ENCODE measurements around the gene COL5A1. TPM values are rescaled to one million over a fixed set of nuclear protein-coding genes. Genes with fewer than 3 reads are reported as not detected.

The COL5A1 gene
- total RNA-seq, 4 donors from 2014 or later = 4.9 to 97.4 (median 11.9) TPM

GRCh38 chr9:134818591-134818990 lies 177.0 kb downstream of the COL5A1 start:
- Histone ChIP-seq H3K9me3 (no peaks in the 10 kb centered on the region), H3K27me3 (no peaks in the 10 kb centered on the region), H3K36me3 (peaks cover 0 to 23% (median 0%) of the 10 kb centered on the region in 3 donors), H3K27ac (no peak overlapping the region), H3K4me1 (no peaks in the 10 kb centered on the region), H3K4me3 (no peak overlapping the region)
- no peak for DNase-seq
- TF ChIP-seq POLR2A (IDR thresholded peaks at IDR 0.05) (no peak), CTCF (IDR thresholded peaks at IDR 0.05) (no peak)

GRCh38 chr9:134820901-134821300 lies 179.3 kb downstream of the COL5A1 start:
- Histone ChIP-seq H3K27ac (no peak overlapping the region), H3K27me3 (no peaks in the 10 kb centered on the region), H3K9me3 (no peaks in the 10 kb centered on the region), H3K4me3 (no peak overlapping the region), H3K4me1 (no peaks in the 10 kb centered on the region), H3K36me3 (peaks cover 0 to 22% (median 0%) of the 10 kb centered on the region in 3 donors)
- no peak for DNase-seq
- no peak for TF ChIP-seq CTCF (IDR thresholded peaks at IDR 0.05)
- TF ChIP-seq POLR2A (IDR thresholded peaks at IDR 0.05) = no peak

- DNase-seq = no peak
- Histone ChIP-seq H3K4me1 (no peaks in the 10 kb centered on the region), H3K4me3 (no peak overlapping the region), H3K27ac (no peak overlapping the region), H3K36me3 (peaks cover 0 to 14% (median 0%) of the 10 kb centered on the region in 3 donors), H3K9me3 (no peaks in the 10 kb centered on the region), H3K27me3 (no peaks in the 10 kb centered on the region)
- TF ChIP-seq POLR2A (IDR thresholded peaks at IDR 0.05) (no peak), CTCF (IDR thresholded peaks at IDR 0.05) (no peak)
Measured at GRCh38 chr9:134822541-134822940, 180.9 kb downstream of the COL5A1 start.

- H3K36me3 ChIP-seq = peaks cover 0 to 13% (median 0%) of the 10 kb centered on the region in 3 donors
- no peaks in the 10 kb centered on the region for H3K27me3 ChIP-seq
- no peak overlapping the region for H3K27ac ChIP-seq
- H3K9me3 ChIP-seq = no peaks in the 10 kb centered on the region
- no peak overlapping the region for H3K4me3 ChIP-seq
- no peak for DNase-seq
- TF ChIP-seq CTCF (IDR thresholded peaks at IDR 0.05) (no peak), POLR2A (IDR thresholded peaks at IDR 0.05) (no peak)
- no peaks in the 10 kb centered on the region for H3K4me1 ChIP-seq
Measured at GRCh38 chr9:134823623-134824022, 182.0 kb downstream of the COL5A1 start.

GRCh38 chr9:134824583-134824982 lies 183.0 kb downstream of the COL5A1 start:
- TF ChIP-seq POLR2A (IDR thresholded peaks at IDR 0.05) (no peak), CTCF (IDR thresholded peaks at IDR 0.05) (no peak)
- Histone ChIP-seq H3K9me3 (no peaks in the 10 kb centered on the region), H3K27me3 (no peaks in the 10 kb centered on the region), H3K27ac (no peak overlapping the region), H3K4me3 (no peak overlapping the region), H3K36me3 (peaks cover 0 to 13% (median 0%) of the 10 kb centered on the region in 3 donors), H3K4me1 (no peaks in the 10 kb centered on the region)
- DNase-seq = no peak

GRCh38 chr9:134825025-134825424 lies 183.4 kb downstream of the COL5A1 start:
- Histone ChIP-seq H3K4me1 (no peaks in the 10 kb centered on the region), H3K4me3 (no peak overlapping the region), H3K27ac (no peak overlapping the region), H3K9me3 (no peaks in the 10 kb centered on the region), H3K36me3 (peaks cover 0 to 10% (median 0%) of the 10 kb centered on the region in 3 donors), H3K27me3 (no peaks in the 10 kb centered on the region)
- DNase-seq = no peak
- TF ChIP-seq CTCF (IDR thresholded peaks at IDR 0.05) (no peak), POLR2A (IDR thresholded peaks at IDR 0.05) (no peak)

All from Peyer's patch (tissue), 4 donors.